Measurements from ENCODE around the gene FOXN3.

FOXN3 gene

GRCh38 chr14:89417091-89417464 lies at the start of gene FOXN3:
Gene FOXN3, minus strand, starts transcription at chr14:89417233. Its CDS starts 4,757 bp downstream, at chr14:89412476.
- DNase-seq, result peak; percentile 83 to 91

GRCh38 chr14:89466484-89466883 lies 49.5 kb upstream of the FOXN3 start:
- no peak for DNase-seq

GRCh38 chr14:89465876-89466275 lies 48.8 kb upstream of the FOXN3 start:
- no peak for DNase-seq

- no peak for DNase-seq
Measured at GRCh38 chr14:89461256-89461655, 44.2 kb upstream of the FOXN3 start.

GRCh38 chr14:89458713-89459420 lies 41.8 kb upstream of the FOXN3 start:
- no peak for DNase-seq

- DNase-seq, result no peak
Measured at GRCh38 chr14:89457007-89457406, 40.0 kb upstream of the FOXN3 start.

GRCh38 chr14:89455412-89455811 lies 38.4 kb upstream of the FOXN3 start:
- DNase-seq, result no peak

GRCh38 chr14:89454996-89455395 lies 38.0 kb upstream of the FOXN3 start:
- DNase-seq, result no peak

- DNase-seq, result no peak
Measured at GRCh38 chr14:89452281-89452680, 35.2 kb upstream of the FOXN3 start.

- no peak for DNase-seq
Measured at GRCh38 chr14:89451229-89451628, 34.2 kb upstream of the FOXN3 start.

- no peak for DNase-seq
Measured at GRCh38 chr14:89447182-89447944, 30.3 kb upstream of the FOXN3 start.

- no peak for DNase-seq
Measured at GRCh38 chr14:89445273-89445973, 28.4 kb upstream of the FOXN3 start.

- no peak for DNase-seq
Measured at GRCh38 chr14:89444516-89445125, 27.6 kb upstream of the FOXN3 start.

- no peak for DNase-seq
Measured at GRCh38 chr14:89444044-89444443, 27.0 kb upstream of the FOXN3 start.

- no peak for DNase-seq
Measured at GRCh38 chr14:89443042-89443629, 26.1 kb upstream of the FOXN3 start.

- DNase-seq, result no peak
Measured at GRCh38 chr14:89442280-89442679, 25.2 kb upstream of the FOXN3 start.

- DNase-seq, result no peak
Measured at GRCh38 chr14:89440986-89441909, 24.2 kb upstream of the FOXN3 start.

GRCh38 chr14:89435892-89436656 lies 19.0 kb upstream of the FOXN3 start:
- DNase-seq, result no peak

- DNase-seq, result no peak
Measured at GRCh38 chr14:89435492-89435891, 18.5 kb upstream of the FOXN3 start.

- no peak for DNase-seq
Measured at GRCh38 chr14:89432226-89432625, 15.2 kb upstream of the FOXN3 start.

Data from NCI-H446 (cell line).